Nephron progenitor cell (in vitro differentiated cells): ENCODE data around the gene SLC9A2.

ENCODE experiments used
- DNase-seq: peaks from one replicate; pipeline ENCODE4 v3.0.0; 2021
- H3K27ac Mint-ChIP-seq: 2 replicates; pipeline ENCODE4 v1.8.0; 2021; ENCODE audit warnings: mild to moderate bottlenecking, moderate library complexity, mixed read lengths
- H3K27me3 Mint-ChIP-seq: 2 replicates; pipeline ENCODE4 v1.8.0; 2021; ENCODE audit warnings: mild to moderate bottlenecking, low read depth, mixed read lengths; ENCODE audit not compliant: poor library complexity
- H3K36me3 Mint-ChIP-seq: 2 replicates; pipeline ENCODE4 v1.8.0; 2021; ENCODE audit warnings: low read depth, mixed read lengths
- H3K4me1 Mint-ChIP-seq: 2 replicates; pipeline ENCODE4 v1.8.0; 2021; ENCODE audit warnings: mixed read lengths
- H3K4me3 Mint-ChIP-seq: 2 replicates; pipeline ENCODE4 v1.8.0; 2021; ENCODE audit warnings: mild to moderate bottlenecking, moderate library complexity, mixed read lengths
- H3K9me3 Mint-ChIP-seq: 2 replicates; pipeline ENCODE4 v1.8.0; 2021; ENCODE audit warnings: mild to moderate bottlenecking, moderate library complexity, mixed read lengths
- TF ChIP-seq, protein P1 (sequence below): fragments of 200-600 bp; sonication (generic); IDR thresholded peaks from 2 replicates; pipeline ENCODE4 v1.5.0; 2021; ENCODE audit warnings: antibody characterized with exemption

SLC9A2 gene

DNA sequence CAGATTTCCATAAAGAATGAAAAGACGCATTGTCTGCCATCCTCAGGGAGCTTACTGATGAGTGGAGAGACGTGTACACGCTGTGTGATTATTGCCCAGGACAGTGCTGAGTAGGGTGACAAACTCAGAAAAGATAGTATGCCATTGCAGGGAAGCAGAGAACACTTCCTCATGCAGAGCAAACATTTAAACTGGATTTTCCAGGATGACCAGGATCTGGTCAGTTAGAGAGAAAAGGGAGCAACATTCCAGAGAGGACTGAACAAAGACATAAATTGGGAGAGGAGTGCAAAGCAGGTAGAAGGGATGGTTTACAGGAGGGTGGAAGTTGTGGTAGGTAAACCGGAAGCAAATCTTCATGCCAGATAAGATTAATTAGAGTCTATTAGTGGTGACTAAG is 2.3 kb downstream of the SLC9A2 start:
- H3K4me1 Mint-ChIP-seq = peaks cover 15% of the 10 kb centered on the region
- H3K4me3 Mint-ChIP-seq = no peak overlapping the region
- H3K27ac Mint-ChIP-seq = no peak overlapping the region
- H3K9me3 Mint-ChIP-seq = peaks cover 7% of the 10 kb centered on the region
- H3K27me3 Mint-ChIP-seq = peaks cover 71% of the 10 kb centered on the region
- no peak for DNase-seq
- TF ChIP-seq, protein P1, sequence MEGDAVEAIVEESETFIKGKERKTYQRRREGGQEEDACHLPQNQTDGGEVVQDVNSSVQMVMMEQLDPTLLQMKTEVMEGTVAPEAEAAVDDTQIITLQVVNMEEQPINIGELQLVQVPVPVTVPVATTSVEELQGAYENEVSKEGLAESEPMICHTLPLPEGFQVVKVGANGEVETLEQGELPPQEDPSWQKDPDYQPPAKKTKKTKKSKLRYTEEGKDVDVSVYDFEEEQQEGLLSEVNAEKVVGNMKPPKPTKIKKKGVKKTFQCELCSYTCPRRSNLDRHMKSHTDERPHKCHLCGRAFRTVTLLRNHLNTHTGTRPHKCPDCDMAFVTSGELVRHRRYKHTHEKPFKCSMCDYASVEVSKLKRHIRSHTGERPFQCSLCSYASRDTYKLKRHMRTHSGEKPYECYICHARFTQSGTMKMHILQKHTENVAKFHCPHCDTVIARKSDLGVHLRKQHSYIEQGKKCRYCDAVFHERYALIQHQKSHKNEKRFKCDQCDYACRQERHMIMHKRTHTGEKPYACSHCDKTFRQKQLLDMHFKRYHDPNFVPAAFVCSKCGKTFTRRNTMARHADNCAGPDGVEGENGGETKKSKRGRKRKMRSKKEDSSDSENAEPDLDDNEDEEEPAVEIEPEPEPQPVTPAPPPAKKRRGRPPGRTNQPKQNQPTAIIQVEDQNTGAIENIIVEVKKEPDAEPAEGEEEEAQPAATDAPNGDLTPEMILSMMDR = no peak
- no peaks in the 10 kb centered on the region for H3K36me3 Mint-ChIP-seq

DNA sequence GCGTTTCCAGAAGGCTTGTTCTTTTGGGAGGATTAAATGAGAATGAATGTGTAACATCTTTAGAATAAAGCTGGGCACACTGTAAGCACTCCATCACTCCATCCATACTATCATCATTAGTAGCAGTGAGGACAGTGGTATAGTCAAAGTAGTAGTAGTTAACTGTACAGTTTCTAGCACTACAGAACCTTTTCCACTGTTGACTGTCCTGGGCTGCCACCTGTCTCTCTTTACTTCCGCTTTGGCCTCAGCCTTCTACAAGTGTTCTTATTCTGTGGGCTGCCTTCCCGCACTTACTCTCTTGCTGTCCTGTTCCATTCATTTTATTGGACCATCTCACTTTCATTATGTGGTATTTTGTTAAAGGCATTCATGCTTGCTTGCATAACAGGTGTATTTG is 3.3 kb downstream of the SLC9A2 start:
- peaks cover 60% of the 10 kb centered on the region for H3K27me3 Mint-ChIP-seq
- H3K4me1 Mint-ChIP-seq = peaks cover 15% of the 10 kb centered on the region

DNA sequence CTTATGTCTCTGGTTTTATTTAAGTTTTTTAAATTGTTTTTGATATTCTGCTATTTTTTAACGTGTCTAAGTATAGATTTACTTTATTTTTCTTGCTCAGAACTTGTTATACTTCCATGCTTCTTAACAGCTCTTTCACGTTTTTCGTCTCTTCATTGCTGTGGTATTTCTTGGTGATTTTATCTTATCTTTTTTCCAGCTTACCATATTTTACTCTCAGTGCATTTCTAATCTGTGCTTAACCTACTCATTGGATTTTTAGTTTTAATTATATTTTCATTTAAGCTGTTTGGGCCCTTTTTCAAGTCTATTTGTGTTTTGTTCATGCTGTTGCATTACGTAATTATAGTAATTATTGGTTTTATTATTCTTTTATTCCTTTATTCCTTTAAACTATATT is 11.1 kb downstream of the SLC9A2 start:
- H3K9me3 Mint-ChIP-seq = peaks cover 4% of the 10 kb centered on the region
- no peak for DNase-seq
- H3K36me3 Mint-ChIP-seq = no peaks in the 10 kb centered on the region
- no peak overlapping the region for H3K27ac Mint-ChIP-seq
- H3K4me3 Mint-ChIP-seq = no peak overlapping the region
- peaks cover 6% of the 10 kb centered on the region for H3K4me1 Mint-ChIP-seq
- peaks cover 3% of the 10 kb centered on the region for H3K27me3 Mint-ChIP-seq
- TF ChIP-seq, protein P1 = no peak

More for the DNA sequence above, 3.3 kb downstream of the SLC9A2 start:
- H3K27ac Mint-ChIP-seq = no peak overlapping the region
- no peak for DNase-seq
- peaks cover 7% of the 10 kb centered on the region for H3K9me3 Mint-ChIP-seq
- no peak overlapping the region for H3K4me3 Mint-ChIP-seq
- no peaks in the 10 kb centered on the region for H3K36me3 Mint-ChIP-seq
- TF ChIP-seq, protein P1 = no peak

DNA sequence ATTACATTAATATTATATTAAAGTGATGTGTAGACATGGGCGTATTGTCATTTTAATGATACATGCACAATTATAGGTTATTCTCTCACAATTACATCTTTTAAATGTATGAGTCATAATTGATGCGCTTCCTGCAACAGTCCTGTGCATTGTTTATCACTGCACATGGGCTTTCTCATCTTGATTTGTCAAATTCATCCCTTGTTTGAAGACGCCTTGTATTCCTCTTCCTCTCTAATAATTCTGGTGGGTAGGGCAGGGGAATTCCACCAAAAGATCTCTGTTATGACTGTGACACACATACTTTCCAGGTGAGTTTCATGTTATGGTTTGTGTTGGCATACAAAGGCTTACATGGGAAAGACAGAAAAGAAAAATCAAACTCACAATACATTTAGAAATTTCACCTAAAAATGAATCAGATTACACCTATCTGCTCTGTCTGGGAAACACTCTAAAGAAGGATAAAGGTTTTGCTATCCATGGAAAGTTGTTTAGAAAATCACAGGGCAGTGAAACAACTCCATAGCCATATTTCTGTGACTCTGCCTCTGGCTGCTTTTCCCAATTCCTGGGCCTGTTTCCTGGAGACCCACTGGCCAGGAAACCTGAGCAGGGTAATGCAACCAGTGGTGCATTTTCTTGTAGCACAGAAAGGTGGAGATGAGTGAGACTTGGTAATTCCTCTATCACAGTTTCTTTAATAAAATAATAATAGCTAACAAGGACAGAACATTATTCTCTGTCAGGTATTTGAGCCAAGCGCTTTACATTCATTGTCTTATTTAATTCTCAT is 13.2 kb downstream of the SLC9A2 start:
- Mint-ChIP-seq H3K27ac (no peak overlapping the region), H3K4me1 (peaks cover 6% of the 10 kb centered on the region), H3K27me3 (peaks cover 3% of the 10 kb centered on the region), H3K36me3 (no peaks in the 10 kb centered on the region), H3K9me3 (no peaks in the 10 kb centered on the region), H3K4me3 (no peak overlapping the region)
- TF ChIP-seq, protein P1 = no peak
- DNase-seq = no peak

DNA sequence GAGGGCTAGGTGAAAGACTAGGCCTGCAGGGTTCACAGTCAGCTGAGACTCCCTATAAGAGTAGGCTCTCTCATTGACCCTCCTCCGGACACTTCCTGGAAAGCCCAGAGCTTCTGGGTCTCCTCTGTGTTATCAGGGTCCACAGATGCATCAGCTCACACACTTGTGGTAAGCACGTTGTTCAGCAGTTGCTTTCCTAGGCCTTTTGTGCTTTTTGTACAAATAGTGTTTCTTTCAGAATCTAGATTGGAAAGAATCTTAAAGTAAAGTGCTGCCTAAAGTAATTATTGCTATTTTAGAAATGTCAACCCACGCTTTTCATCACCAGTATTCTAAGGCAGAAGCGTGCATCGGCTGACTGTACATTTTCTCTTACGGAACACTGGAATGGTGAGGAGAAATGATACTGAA is 15.5 kb downstream of the SLC9A2 start:
- Mint-ChIP-seq H3K4me3 (no peak overlapping the region), H3K27me3 (peaks cover 3% of the 10 kb centered on the region), H3K4me1 (peaks cover 6% of the 10 kb centered on the region), H3K36me3 (no peaks in the 10 kb centered on the region), H3K9me3 (no peaks in the 10 kb centered on the region), H3K27ac (no peak overlapping the region)
- no peak for DNase-seq
- TF ChIP-seq, protein P1 = no peak

DNA sequence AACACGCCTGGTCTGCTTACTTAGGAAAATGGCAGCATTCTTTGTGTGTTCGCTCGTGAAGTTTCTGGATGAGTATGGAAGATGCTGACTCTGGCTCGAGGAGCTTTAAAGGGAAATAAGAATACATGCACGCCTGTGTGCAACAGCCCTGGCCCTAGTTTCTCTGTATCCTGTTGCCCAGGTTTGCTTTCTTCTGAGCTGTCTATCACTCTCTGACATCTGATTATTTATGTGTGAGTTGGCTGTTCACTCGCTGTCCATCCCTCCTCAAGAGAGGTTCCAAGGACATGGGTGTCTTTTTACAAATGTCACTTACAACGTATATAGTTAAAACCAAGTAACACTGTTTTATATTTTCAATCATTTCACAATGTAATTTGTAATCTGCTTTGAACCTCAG is 16.0 kb downstream of the SLC9A2 start:
- Mint-ChIP-seq H3K27ac (no peak overlapping the region), H3K27me3 (peaks cover 5% of the 10 kb centered on the region), H3K36me3 (no peaks in the 10 kb centered on the region), H3K4me1 (peaks cover 6% of the 10 kb centered on the region), H3K9me3 (no peaks in the 10 kb centered on the region), H3K4me3 (no peak overlapping the region)
- no peak for DNase-seq
- TF ChIP-seq, protein P1 = no peak
